Hippocampal formation (tissue), 2 donors: ENCODE data around the gene TLE7.

ENCODE experiments used
- DNase-seq, 2 donors: peaks; one replicate each; lab custom pipeline; 2025; lab: John Stamatoyannopoulos, UW

The TLE7 gene

GRCh38 chr16:71448274-71448866 is 6.5 kb upstream of the TLE7 start:
- no peak for DNase-seq

DNA sequence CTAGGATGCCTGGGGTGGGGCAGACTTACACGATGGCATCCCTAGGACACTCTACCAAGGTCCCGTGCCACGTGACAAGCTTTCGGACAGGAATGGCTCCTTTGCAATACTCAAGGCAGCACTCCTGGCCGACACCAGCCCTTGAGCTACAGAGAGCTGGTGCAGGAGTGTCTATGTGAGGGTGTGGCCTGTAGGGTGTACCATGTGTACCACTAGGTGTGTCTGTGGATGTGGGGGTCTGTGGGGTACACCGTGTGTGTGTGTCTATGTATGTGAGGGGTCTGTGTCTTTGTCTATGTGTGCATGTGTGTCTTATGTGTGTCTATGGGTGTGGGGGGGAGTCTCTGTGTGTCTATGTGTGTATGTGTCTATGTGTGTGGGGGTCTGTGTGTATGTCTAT is 1.9 kb upstream of the TLE7 start:
- no peak for DNase-seq

DNA sequence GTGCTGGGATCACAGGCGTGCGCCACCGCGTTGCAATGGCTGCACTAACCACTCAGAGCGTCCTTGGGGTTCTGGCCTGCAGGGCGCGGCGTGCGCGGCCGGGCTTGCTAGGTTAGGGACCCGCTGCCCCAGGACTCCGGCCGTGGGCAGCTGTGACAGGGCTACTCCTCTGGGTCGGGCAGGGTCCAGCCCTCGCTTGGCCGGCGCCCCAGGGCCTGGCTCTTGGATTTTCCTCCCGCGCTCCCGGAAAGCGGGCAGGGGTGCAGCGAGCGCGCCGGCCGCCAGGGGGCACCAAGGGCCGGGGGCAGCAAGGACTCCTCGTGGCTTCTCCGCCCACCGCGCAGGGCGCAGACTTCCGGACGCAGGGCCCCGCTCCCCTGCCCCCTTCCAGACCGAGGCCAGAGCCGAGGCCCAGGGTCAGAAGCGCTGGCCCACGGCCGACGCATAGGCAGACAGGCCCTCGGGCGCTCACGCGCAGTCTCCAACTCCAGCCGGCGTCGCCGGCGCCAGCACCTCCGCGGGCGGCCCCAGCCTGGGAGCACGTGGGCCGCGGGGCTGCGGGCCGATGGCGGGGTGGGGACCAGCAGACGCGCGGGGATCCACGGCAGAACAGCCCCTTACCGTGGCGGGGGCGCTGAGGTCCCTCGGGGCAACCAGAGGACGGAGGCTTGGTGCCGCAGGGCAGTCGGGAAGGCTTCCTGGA is 355 bp downstream of the TLE7 start:
- no peak for DNase-seq

GRCh38 chr16:71440669-71441347 is 1.0 kb downstream of the TLE7 start:
- DNase-seq: no peak

- no peak for DNase-seq
Measured at GRCh38 chr16:71439523-71439922, 2.3 kb downstream of the TLE7 start.

- no peak for DNase-seq
Measured at GRCh38 chr16:71436473-71436872, 5.4 kb downstream of the TLE7 start.

DNA sequence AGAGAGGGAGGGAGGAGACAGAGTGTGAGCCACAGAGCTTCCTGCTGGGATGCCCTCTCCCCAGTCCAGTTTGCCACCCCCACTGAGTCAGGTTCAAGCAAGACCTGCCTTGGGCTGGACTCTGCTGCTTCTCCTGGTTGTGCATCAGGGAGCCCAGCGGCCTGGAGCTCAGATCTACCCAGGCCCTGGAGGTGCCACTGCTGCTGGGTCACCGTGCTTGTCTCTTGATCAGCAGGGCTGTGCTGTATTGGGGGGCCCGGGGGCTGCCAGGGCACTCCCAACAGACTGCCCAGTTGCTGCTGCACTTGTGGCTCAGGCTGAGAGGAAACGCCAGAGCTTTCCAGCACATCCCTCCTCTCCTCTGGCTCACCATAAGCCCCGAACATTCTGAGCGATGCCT is 8.9 kb downstream of the TLE7 start:
- no peak for DNase-seq

- no peak for DNase-seq
Measured at GRCh38 chr16:71431991-71432390, 9.9 kb downstream of the TLE7 start.

DNA sequence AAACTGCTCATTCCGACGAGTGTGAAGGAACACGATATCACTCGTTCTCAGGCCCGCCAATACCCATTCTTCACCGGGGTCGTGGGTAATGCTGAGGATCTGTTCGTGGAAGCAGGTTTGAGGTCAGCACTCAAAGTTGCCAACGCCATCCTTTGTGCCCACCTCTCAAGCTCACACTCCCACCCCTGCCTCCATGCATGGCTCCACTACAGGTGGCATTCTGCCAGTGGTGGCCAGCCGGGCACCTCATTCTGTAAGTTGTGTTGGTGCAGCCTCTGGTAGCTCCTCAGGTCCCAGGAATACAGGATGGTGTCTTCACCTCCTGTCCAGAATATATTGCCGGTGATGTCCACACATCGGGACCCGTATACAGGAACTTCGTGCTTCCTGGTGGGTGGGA is 10.7 kb downstream of the TLE7 start:
- no peak for DNase-seq

DNA sequence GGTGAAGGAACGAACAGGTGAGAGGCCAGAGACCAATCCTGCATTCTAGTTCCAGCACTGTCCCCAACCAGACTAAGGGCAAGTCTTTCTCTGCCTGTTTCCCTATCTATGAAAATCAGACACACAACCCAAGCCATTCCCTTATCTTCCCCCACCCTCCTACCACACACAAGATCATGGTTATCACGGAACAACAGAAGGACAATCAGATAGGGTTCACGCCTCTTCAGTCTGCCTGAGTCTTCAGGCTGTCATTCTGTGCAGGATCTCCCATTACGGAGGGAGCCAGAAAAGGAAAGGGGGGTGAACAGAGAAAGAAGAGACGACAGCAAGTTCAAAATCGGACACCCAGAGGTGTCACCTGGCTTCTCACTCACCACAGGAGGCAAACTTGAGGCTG is 11.1 kb downstream of the TLE7 start:
- no peak for DNase-seq

DNA sequence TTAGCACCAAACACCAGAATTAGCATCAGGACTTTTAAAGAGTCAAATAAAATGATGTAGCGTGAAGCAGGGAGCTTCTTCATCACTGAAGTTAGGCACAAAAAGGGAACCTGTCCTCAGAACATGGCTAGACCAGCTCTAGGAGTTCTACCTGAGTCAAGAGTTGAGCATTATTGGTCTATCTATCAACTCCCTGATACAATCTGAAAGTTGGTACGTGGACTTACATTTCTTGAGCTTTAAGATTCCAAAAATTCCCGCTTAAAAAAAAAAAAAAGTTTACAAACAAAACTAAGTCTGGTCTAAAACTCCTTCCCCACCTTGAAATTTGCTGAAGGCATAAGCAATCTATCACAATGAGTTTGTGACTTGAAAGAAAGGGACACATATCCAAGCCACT is 12.3 kb downstream of the TLE7 start:
- DNase-seq: no peak

GRCh38 chr16:71428883-71429282 is 13.0 kb downstream of the TLE7 start:
- no peak for DNase-seq

DNA sequence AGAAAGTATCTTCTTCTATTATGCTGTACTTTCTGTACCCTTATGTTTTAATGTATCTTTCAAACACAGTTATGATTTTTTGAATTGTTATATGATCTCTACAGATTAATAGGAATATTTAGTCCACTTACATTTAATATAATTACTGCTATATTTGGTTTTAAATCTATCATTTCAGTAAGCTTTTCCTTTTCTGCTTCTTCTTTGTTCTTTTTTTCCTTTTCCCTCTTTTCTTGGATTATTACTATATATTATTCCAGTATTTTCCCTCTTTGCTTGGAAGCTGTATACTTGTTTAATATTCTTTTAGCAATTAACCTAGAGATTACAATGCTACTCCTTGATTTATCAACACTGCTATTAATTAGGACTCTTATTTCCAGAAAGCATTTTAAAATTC is 13.5 kb downstream of the TLE7 start:
- DNase-seq: no peak

- DNase-seq: no peak
Measured at GRCh38 chr16:71426880-71427615, 14.8 kb downstream of the TLE7 start.

GRCh38 chr16:71426069-71426879 is 15.6 kb downstream of the TLE7 start:
- DNase-seq: no peak

DNA sequence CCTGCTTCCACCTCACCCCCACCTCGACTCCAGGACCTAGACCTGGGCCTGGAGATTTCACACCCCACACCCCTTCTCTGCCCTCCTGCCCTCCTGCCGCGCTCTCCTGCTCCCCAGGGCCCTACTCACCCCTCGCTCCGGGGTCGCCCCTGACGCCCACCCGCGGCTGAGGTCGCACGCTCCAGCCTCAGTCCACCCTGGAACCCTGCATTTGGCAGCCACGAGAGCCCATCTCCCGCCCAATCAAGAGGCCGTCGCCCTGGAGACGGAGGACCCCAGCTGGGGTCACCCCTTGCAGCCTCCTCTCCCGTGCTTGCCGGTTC is 16.1 kb downstream of the TLE7 start:
- DNase-seq: no peak

DNA sequence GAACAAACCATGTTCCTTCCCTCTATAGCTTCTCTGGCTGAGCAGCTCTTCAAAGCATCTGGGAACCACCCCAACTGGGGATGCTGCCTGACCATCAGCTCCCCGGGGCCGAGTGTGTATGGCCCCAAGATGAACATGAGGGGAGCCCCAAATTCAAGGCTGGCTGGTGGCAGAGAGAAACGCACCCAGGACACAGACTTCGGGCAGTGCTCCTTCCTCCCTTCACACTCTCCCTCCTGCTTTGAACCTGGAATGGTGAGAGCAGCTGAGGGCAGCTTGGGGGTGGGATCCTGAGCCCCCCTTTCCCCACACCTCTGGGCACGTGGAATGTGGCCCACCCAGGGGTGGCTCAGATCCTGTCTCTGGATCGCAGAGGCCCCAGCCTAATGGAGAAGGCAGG is 17.2 kb downstream of the TLE7 start:
- DNase-seq: no peak

DNA sequence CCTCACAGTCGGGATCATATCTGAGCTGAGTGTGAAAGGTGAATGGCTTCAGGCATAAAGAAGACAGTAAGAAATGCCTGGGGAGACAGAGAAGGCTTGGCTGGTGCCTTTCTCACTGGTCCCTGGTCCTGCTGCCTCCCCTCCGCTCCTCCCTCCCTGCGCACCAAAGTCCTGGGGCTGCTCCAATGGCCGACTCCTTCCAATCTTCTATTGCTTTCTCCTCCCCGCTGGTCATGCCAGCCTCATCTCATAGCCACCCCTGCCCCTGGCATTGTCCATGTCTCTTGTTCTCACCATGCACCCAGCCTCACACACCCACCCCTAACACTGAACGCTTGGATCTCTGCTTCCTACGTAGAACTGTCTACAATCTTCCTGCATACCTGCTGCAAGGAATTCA is 18.0 kb downstream of the TLE7 start:
- no peak for DNase-seq

DNA sequence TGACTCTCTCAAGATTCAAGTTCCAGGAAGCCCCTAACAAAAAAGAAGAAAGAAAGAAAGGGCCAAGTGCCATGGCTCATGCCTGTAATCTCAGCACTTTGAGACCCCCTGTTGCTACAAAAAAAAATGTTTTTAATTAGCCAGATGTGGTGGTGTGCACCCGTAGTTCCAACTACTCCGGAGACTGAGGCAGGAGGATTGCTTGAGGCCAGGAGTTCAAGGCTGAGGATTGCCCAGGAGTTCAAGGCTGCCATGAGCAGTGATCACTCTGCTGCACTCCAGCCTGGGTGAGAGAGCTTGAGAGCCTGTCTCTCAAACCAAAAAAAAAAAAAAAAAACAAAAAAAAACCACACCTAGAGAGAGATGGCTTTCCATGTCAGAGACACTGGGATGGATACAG is 18.8 kb downstream of the TLE7 start:
- no peak for DNase-seq

GRCh38 chr16:71421911-71422310 is 19.9 kb downstream of the TLE7 start:
- DNase-seq: no peak

GRCh38 chr16:71414038-71414437 is 27.8 kb downstream of the TLE7 start:
- DNase-seq: no peak

- no peak for DNase-seq
Measured at GRCh38 chr16:71413341-71413740, 28.5 kb downstream of the TLE7 start.
